Activated CD8-positive, alpha-beta T cell treated with anti-CD3 and anti-CD28 coated beads for 36 hours (primary cell): ENCODE measurements around the gene POU5F1. TPM values are rescaled to one million over a fixed set of nuclear protein-coding genes. Genes with fewer than 3 reads are reported as not detected.
"Not testable (repeated sequence)": the region's sequence is repeated elsewhere in the genome, so short reads cannot be mapped to it uniquely, and the experiment has no call there.

Experiments
- ATAC-seq: fragments of 200-7000 bp; cut with Tn5 transposase; one replicate; pipeline ENCODE4 v1.10.0; 2021; ENCODE audit warnings: mild to moderate bottlenecking, moderate library complexity
- CTCF ChIA-PET: fragments of 350-600 bp; sonication (Branson Sonifier 250); formaldehyde crosslinking; loops from one replicate; lab custom pipeline; 2021; ENCODE audit warnings: antibody characterized with exemption; lab: Charles Lee
- POLR2A ChIA-PET: fragments of 350-600 bp; sonication (Branson Sonifier 250); formaldehyde crosslinking; loops from one replicate; lab custom pipeline; 2021; ENCODE audit warnings: antibody characterized with exemption; lab: Charles Lee
- DNase-seq: peaks from one replicate; pipeline ENCODE4 v3.0.0-alpha.2; 2020
- H3K27ac Mint-ChIP-seq: one replicate; pipeline ENCODE4 v1.8.0; 2021; ENCODE audit warnings: mild to moderate bottlenecking, mixed read lengths
- H3K27me3 Mint-ChIP-seq: one replicate; pipeline ENCODE4 v1.8.0; 2021; ENCODE audit warnings: mixed read lengths
- H3K36me3 Mint-ChIP-seq: one replicate; pipeline ENCODE4 v1.8.0; 2021; ENCODE audit warnings: low read depth, mixed read lengths
- H3K4me1 Mint-ChIP-seq: one replicate; pipeline ENCODE4 v1.8.0; 2021; ENCODE audit warnings: low read depth, mixed read lengths
- H3K4me3 Mint-ChIP-seq: one replicate; pipeline ENCODE4 v1.8.0; 2021; ENCODE audit warnings: mild to moderate bottlenecking, moderate library complexity, mixed read lengths
- H3K9me3 Mint-ChIP-seq: one replicate; pipeline ENCODE4 v1.8.0; 2021; ENCODE audit warnings: mixed read lengths
- intact Hi-C: fragments of 100-400 bp; cut with micrococcal nuclease; formaldehyde crosslinking; loops from one replicate; pipeline ENCODE4 v1.10.0; 2022
- total RNA-seq, 2 experiments: library from RNA; stranded (reverse); gene quantifications; one replicate each; pipeline ENCODE4 v1.2.3, GENCODE V29; 2021
- TF ChIP-seq, protein P1 (sequence below): fragments of 200-600 bp; IDR thresholded peaks from one replicate; pipeline ENCODE4 v1.8.0; 2022; ENCODE audit warnings: antibody characterized with exemption, mild to moderate bottlenecking

The POU5F1 gene
- total RNA-seq, 2 experiments from 2014 or later = not detected

DNA sequence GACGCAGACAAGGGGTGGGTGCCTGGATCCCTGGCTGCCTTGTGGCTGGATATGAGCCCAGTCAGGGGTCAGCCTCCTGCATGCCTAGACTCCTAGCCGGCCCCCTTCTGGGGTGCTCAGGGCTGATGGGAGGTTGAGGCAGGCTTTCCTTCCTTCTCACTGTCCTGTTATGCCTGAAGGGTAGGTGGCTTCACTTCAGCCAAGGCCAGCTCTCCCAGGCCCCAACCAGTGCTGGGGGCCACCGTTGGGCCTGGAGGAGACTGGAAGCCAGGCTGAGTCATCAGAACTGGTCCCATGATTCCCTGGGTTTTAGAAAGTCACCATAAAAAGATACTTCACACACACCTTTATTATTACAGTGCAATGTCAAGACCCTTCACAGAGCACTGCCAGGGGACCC is 2.9 kb upstream of the POU5F1 start:
- Mint-ChIP-seq H3K9me3 (no peaks in the 10 kb centered on the region), H3K4me3 (no peak overlapping the region), H3K27me3 (no peaks in the 10 kb centered on the region), H3K4me1 (peaks cover 8% of the 10 kb centered on the region), H3K27ac (no peak overlapping the region), H3K36me3 (no peaks in the 10 kb centered on the region)
- CTCF ChIA-PET = no interaction called here
- ATAC-seq (no peak), DNase-seq (no peak)
- POLR2A ChIA-PET = no interaction called here
- intact Hi-C loops = no loop called here
- TF ChIP-seq, protein P1, sequence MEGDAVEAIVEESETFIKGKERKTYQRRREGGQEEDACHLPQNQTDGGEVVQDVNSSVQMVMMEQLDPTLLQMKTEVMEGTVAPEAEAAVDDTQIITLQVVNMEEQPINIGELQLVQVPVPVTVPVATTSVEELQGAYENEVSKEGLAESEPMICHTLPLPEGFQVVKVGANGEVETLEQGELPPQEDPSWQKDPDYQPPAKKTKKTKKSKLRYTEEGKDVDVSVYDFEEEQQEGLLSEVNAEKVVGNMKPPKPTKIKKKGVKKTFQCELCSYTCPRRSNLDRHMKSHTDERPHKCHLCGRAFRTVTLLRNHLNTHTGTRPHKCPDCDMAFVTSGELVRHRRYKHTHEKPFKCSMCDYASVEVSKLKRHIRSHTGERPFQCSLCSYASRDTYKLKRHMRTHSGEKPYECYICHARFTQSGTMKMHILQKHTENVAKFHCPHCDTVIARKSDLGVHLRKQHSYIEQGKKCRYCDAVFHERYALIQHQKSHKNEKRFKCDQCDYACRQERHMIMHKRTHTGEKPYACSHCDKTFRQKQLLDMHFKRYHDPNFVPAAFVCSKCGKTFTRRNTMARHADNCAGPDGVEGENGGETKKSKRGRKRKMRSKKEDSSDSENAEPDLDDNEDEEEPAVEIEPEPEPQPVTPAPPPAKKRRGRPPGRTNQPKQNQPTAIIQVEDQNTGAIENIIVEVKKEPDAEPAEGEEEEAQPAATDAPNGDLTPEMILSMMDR = no peak

DNA sequence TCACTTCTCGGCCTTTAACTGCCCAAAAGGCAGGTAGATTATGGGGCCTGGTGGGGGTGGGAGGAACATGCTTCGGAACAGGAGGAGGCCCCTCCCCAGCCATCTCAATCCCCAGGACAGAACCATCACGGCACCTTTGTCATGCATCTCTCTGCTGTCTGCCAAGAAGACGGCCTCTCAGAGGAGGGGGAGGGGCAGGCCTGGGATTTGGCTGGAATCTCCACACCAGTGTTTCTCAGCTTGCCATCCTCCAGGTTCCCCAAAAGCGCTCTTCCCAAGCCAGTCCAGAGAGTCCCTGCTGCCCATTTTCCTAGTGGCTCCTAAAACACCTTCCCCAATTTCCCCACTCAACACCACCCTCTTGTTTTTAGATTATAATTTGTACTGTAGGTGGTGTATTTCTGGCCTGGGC is 2.5 kb upstream of the POU5F1 start:
- H3K4me3 Mint-ChIP-seq = no peak overlapping the region
- intact Hi-C loops = no loop called here
- TF ChIP-seq, protein P1 = no peak
- CTCF ChIA-PET = no interaction called here
- H3K27me3 Mint-ChIP-seq = no peaks in the 10 kb centered on the region
- H3K27ac Mint-ChIP-seq = no peak overlapping the region
- H3K36me3 Mint-ChIP-seq = no peaks in the 10 kb centered on the region
- POLR2A ChIA-PET = interaction anchor here (1.5 kb wide), 1 partner anchor 27 kb away, joined by 5 read pairs; no protein-coding TSS in a partner anchor
- no peak for ATAC-seq
- DNase-seq = no peak
- H3K9me3 Mint-ChIP-seq = no peaks in the 10 kb centered on the region
- peaks cover 8% of the 10 kb centered on the region for H3K4me1 Mint-ChIP-seq

DNA sequence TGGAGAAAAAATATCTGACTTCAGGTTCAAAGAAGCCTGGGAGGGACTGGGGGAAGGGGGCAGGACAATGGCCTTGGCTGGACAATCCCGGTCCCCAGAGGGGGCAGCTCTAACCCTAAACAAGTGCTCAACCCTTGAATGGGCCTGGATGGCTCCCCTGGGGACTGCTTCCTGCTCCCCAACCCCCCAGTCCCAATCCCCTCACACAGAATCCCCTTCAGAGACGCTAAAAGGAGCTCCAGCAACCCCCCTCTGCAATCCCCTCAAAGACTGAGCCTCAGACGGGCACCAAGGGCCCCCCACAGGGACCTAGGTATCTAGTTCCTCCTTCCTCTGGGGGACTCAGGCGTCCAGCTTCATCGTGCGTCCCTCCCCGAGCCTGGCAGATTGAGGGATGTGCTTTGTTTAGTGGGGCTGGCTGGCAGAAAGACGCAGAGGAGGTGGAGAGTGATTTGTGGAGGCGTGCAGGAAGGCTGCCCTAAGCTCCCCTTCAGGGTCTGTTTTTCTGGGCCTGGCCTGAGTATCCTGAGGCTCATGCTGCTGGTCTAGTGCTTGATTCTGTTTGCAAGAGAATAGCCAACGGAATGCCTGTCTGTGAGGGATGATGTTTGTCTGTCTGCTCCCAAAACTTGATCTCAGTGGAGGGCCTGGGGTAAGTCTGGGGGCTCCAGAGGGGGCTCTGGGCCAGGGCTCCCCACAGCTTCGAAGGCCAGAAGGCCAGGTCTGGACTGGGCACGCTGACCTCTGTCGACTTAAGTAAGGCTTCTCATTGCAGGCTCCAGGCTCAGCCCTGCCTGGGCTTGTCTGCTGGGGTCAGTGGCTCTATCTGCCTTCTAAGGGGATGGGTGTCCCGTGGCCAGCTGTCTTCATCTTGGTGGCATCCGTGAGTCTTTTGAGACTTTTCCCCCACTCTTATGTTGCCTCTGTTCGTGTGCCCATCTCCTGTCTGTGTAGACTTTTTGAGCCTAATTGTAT is 1.7 kb upstream of the POU5F1 start:
- H3K4me3 Mint-ChIP-seq = no peak overlapping the region
- intact Hi-C loops = no loop called here
- ATAC-seq (no peak), DNase-seq (no peak)
- no peak overlapping the region for H3K27ac Mint-ChIP-seq
- TF ChIP-seq, protein P1 = no peak
- H3K9me3 Mint-ChIP-seq = no peaks in the 10 kb centered on the region
- ChIA-PET CTCF (no interaction called here), POLR2A (interaction anchor here (0.8 to 1.5 kb wide), 4 partner anchors 9 to 26 kb away, joined by 3 to 5 read pairs (median 4); partner anchors contain the start of gene TCF19)
- no peaks in the 10 kb centered on the region for H3K27me3 Mint-ChIP-seq
- no peaks in the 10 kb centered on the region for H3K36me3 Mint-ChIP-seq
- peaks cover 8% of the 10 kb centered on the region for H3K4me1 Mint-ChIP-seq

DNA sequence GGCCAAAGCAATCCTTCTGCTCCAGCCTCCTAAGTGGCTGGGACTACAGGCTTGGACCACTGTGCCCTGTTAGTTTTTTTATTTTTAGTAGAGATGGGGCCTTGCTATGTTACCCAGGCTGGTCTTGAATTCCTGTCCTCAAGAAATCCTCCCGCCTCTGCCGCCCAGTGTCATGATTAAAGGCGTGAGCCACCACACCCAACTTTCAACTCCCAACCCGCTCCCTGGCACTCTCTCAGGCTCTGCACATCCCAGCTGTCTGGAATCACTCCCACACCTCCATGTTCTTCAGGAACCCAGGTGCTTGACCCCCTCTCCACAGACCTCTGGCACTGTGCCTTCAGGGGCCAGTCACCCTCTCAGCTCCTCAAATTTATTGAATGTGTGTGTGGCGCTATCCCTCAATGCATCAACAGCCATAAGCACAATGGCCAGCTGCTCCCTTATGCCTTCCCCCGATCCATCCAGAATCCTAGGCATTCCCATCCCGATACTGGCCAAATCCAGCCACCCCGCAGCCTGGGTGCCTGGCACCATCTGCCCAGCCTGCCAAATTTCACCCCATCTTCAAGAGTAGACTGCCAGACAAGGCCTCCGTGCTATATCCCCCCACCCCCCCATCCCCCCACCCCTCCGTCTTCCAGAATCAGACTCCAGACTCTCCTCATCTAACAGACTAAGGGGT is 647 bp upstream of the POU5F1 start:
- Mint-ChIP-seq H3K27me3 (no peaks in the 10 kb centered on the region), H3K36me3 (no peaks in the 10 kb centered on the region), H3K4me3 (no peak overlapping the region), H3K27ac (no peak overlapping the region), H3K4me1 (peaks cover 7% of the 10 kb centered on the region), H3K9me3 (no peaks in the 10 kb centered on the region)
- intact Hi-C loops = no loop called here
- ChIA-PET POLR2A (interaction anchor here (0.9 to 1.1 kb wide), 2 partner anchors 8 to 15 kb away, joined by 3 to 4 read pairs; no protein-coding TSS in a partner anchor), CTCF (no interaction called here)
- TF ChIP-seq, protein P1 = no peak
- no peak for ATAC-seq
- no peak for DNase-seq

DNA sequence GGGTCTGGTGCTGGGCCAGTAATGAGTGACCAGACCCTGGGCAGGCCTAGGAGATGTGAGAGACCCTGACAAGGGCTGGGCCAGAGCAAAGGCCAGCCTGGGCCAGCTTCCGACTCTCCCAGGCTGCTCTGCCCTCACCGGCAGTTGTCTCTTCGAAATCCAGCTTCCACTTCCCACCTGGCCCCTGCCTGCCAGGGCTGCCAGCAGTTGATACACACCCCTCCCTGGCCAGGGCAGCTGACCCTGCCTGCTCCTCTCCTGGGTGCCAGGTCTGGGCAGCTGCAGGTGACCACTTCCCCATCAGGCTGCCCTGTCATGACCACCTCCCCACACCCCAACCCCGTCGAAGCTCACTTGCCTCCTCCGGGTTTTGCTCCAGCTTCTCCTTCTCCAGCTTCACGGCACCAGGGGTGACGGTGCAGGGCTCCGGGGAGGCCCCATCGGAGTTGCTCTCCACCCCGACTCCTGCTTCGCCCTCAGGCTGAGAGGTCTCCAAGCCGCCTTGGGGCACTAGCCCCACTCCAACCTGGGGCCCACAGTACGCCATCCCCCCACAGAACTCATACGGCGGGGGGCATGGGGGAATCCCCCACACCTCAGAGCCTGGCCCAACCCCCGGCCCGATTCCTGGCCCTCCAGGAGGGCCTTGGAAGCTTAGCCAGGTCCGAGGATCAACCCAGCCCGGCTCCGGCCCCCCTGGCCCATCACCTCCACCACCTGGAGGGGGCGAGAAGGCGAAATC is 453 bp downstream of the POU5F1 start:
- H3K27ac Mint-ChIP-seq, CTCF ChIA-PET, DNase-seq, ATAC-seq, H3K4me1 Mint-ChIP-seq, H3K36me3 Mint-ChIP-seq, H3K27me3 Mint-ChIP-seq, intact Hi-C loops, POLR2A ChIA-PET, H3K9me3 Mint-ChIP-seq, H3K4me3 Mint-ChIP-seq: not testable (repeated sequence)
